HepG2 (cell line): ENCODE data around the gene C11orf65. TPM values are rescaled to one million over a fixed set of nuclear protein-coding genes. Genes with fewer than 3 reads are reported as not detected.

Experiments
- ATAC-seq: fragments of 200-7000 bp; cut with Tn5 transposase; 3 replicates; pipeline ENCODE4 v1.9.1; 2020; ENCODE audit warnings: mild to moderate bottlenecking, moderate library complexity
- BruUV-seq: library from RNA; stranded (reverse); fragments of 400-500 nt; replicated peaks from 2 replicates; lab custom pipeline; 2021; lab: Mats Ljungman, UMichigan
- CTCF ChIA-PET: fragments of 300-600 bp; formaldehyde crosslinking; extraction: SDS; loops from one replicate; lab custom pipeline; 2021; ENCODE audit warnings: low total read pairs, inconsistent platforms, low intra/inter-chr PET ratio; lab: Yijun Ruan, JAX
- POLR2A ChIA-PET: fragments of 350-600 bp; sonication (Branson Sonifier 250); formaldehyde crosslinking; loops from one replicate; lab custom pipeline; 2020; ENCODE audit warnings: antibody characterized with exemption, inconsistent platforms; lab: Yijun Ruan, JAX
- DNase-seq: peaks from one replicate; pipeline ENCODE4 v3.0.0-alpha.2; 2015; ENCODE audit warnings: low spot score
- FAIRE-seq: peaks from 3 replicates; lab custom pipeline; 2011; peaks lifted over from hg19 to GRCh38; lab: Jason Lieb, UNC
- H2AFZ ChIP-seq: one replicate; pipeline ENCODE4 v1.6.1; 2011; ENCODE audit warnings: low read length, inconsistent platforms
- H3K27ac ChIP-seq: fragments of 300-600 bp; 3 replicates; pipeline ENCODE4 v1.8.0; 2011; ENCODE audit warnings: mixed run types, mild to moderate bottlenecking, mixed read lengths, low read length, inconsistent platforms; ENCODE audit not compliant: insufficient read depth; ENCODE audit errors: extremely low read length
- H3K27me3 ChIP-seq, 2 experiments: fragments of 200-600 bp in 1 of 2; 2 replicates in 1 of 2; 3 replicates in 1 of 2; pipeline versions ENCODE4 v1.6.0 to v1.8.0; 2011; ENCODE audit warnings: low read length in 2 of 2, mild to moderate bottlenecking in 2 of 2, moderate library complexity in 2 of 2, inconsistent platforms in 1 of 2; ENCODE audit not compliant: insufficient read depth in 2 of 2, control insufficient read depth in 1 of 2
- H3K36me3 ChIP-seq, 2 experiments: fragments of 200-600 bp in 1 of 2; replicated peaks in 1 of 2; 2 replicates in 1 of 2; 3 replicates in 1 of 2; pipeline versions ENCODE4 v1.5.1 to v1.8.0; 2011; ENCODE audit warnings: low read length in 2 of 2, inconsistent platforms in 1 of 2; ENCODE audit not compliant: insufficient read depth in 2 of 2, control insufficient read depth in 1 of 2
- H3K4me1 ChIP-seq: 2 replicates; pipeline ENCODE4 v1.5.1; 2012; ENCODE audit warnings: low read length, inconsistent platforms; ENCODE audit not compliant: insufficient read depth
- H3K4me2 ChIP-seq: 2 replicates; pipeline ENCODE4 v1.6.0; 2011; ENCODE audit warnings: low read depth, low read length, inconsistent platforms
- H3K4me3 ChIP-seq, 3 experiments: fragments of 200-600 bp in 1 of 3; sonication (generic), shearing (Covaris generic) in 1 of 3; replicated peaks in 1 of 3; 2 replicates each; pipeline ENCODE4 v1.5.1; 2011 to 2016; ENCODE audit warnings: low read length in 3 of 3, inconsistent platforms in 2 of 3, low read depth in 2 of 3, mild to moderate bottlenecking in 2 of 3, control low read depth in 1 of 3, mixed read lengths in 1 of 3; ENCODE audit not compliant: insufficient read depth in 1 of 3
- H3K79me2 ChIP-seq: one replicate; pipeline ENCODE4 v1.6.1; 2011; ENCODE audit warnings: low read length, inconsistent platforms; ENCODE audit not compliant: insufficient read depth
- H3K9ac ChIP-seq: 2 replicates; pipeline ENCODE4 v1.6.0; 2011; ENCODE audit warnings: mild to moderate bottlenecking, low read depth, low read length, inconsistent platforms; ENCODE audit not compliant: insufficient read depth
- H3K9me3 ChIP-seq: 2 replicates; pipeline ENCODE4 v1.5.1; 2012; ENCODE audit warnings: mild to moderate bottlenecking, low read length
- H4K20me1 ChIP-seq: 2 replicates; pipeline ENCODE4 v1.6.0; 2011; ENCODE audit warnings: inconsistent platforms, mild to moderate bottlenecking, low read length, moderate library complexity; ENCODE audit not compliant: insufficient read depth
- DR1 ChIP-seq: sonication (generic); formaldehyde crosslinking; IDR thresholded peaks from 2 replicates; pipeline ENCODE4 v1.8.0; 2021; ENCODE audit warnings: mild to moderate bottlenecking, missing genetic modification reagents, inconsistent platforms
- KLF16 ChIP-seq, 2 experiments: sonication (generic) in 1 of 2; formaldehyde crosslinking in 1 of 2; IDR thresholded peaks; 2 replicates each; pipeline versions ENCODE4 v1.6.1 to v1.8.0; 2016 to 2023; ENCODE audit warnings: missing genetic modification reagents in 2 of 2, missing compliant biosample characterization in 1 of 2
- NFIC ChIP-seq: IDR thresholded peaks from 2 replicates; pipeline ENCODE4 v1.6.1; 2012; ENCODE audit warnings: mild to moderate bottlenecking, low read length, inconsistent platforms
- NFYB ChIP-seq: sonication (generic); formaldehyde crosslinking; IDR thresholded peaks from 2 replicates; pipeline ENCODE4 v1.4.0; 2020; ENCODE audit warnings: missing genetic modification reagents
- RFXANK ChIP-seq: IDR thresholded peaks from 2 replicates; pipeline ENCODE4 v1.6.1; 2016
- RFXAP ChIP-seq: sonication (generic); formaldehyde crosslinking; IDR thresholded peaks from 2 replicates; pipeline ENCODE4 v1.4.0; 2020; ENCODE audit warnings: missing genetic modification reagents, borderline replicate concordance
- SIX1 ChIP-seq: sonication (generic); formaldehyde crosslinking; IDR thresholded peaks from 2 replicates; pipeline ENCODE4 v1.4.0; 2020; ENCODE audit warnings: missing genetic modification reagents, borderline replicate concordance
- ZFP82 ChIP-seq: sonication (generic); formaldehyde crosslinking; IDR thresholded peaks from 2 replicates; pipeline ENCODE4 v1.5.1; 2020; ENCODE audit warnings: mild to moderate bottlenecking, missing genetic modification reagents, borderline replicate concordance
- ZNF549 ChIP-seq: sonication (generic); formaldehyde crosslinking; IDR thresholded peaks from 2 replicates; pipeline ENCODE4 v1.5.0; 2020; ENCODE audit warnings: missing genetic modification reagents
- ZNF839 ChIP-seq: sonication (generic); formaldehyde crosslinking; IDR thresholded peaks from 2 replicates; pipeline ENCODE4 v1.4.0; 2020; ENCODE audit warnings: missing genetic modification reagents, mild to moderate bottlenecking, borderline replicate concordance
- ZSCAN22 ChIP-seq: sonication (generic); formaldehyde crosslinking; IDR thresholded peaks from 2 replicates; pipeline ENCODE4 v1.4.0; 2020; ENCODE audit warnings: mild to moderate bottlenecking, missing genetic modification reagents
- WGBS: methylation state at CpG from one replicate; pipeline ENCODE4 v1.1.6; 2017; ENCODE audit warnings: low lambda C conversion rate; 5-methylcytosine and 5-hydroxymethylcytosine counted together
- in situ Hi-C: cut with HindIII; loops from 2 replicates; pipeline ENCODE4 v1.10.0; 2017; ENCODE audit warnings: low pct_unique_long_range_greater_than_20kb; ENCODE audit not compliant: extremely low pct_ligation_motif_present
- intact Hi-C: fragments of 100-400 bp; cut with micrococcal nuclease; formaldehyde crosslinking; loops from one replicate; pipeline ENCODE4 v1.10.0; 2022; ENCODE audit not compliant: unreplicated experiment
- polyA plus RNA-seq, 8 experiments: library from polyadenylated mRNA; depleted of rRNA in 3 of 8; stranded (reverse) in 7 of 8; unstranded in 1 of 8; fragments of >200 nt; fragmentation: Illumina TruSeq in 4 of 8; extraction: Trizol in 4 of 8; gene quantifications; 2 replicates each; pipeline versions ENCODE4 v1.2.1 to v1.2.3, GENCODE V29; 2011 to 2016; ENCODE audit warnings: low read depth in 4 of 8, missing spikeins in 1 of 8, mixed read lengths in 1 of 8; ENCODE audit not compliant: insufficient read depth in 1 of 8
- total RNA-seq, 5 experiments: library from RNA; depleted of rRNA; stranded (reverse); fragments of >200 nt; fragmentation: Illumina TruSeq; extraction: Trizol; gene quantifications; 2 replicates each; pipeline ENCODE4 v1.2.3, GENCODE V29; 2016; ENCODE audit warnings: low read depth in 1 of 5
- TF ChIP-seq, protein P1 (sequence below): IDR thresholded peaks from 2 replicates; pipeline ENCODE4 v1.6.1; 2016; ENCODE audit warnings: missing compliant biosample characterization, missing genetic modification reagents, borderline replicate concordance
- TF ChIP-seq, protein P2 (sequence below): sonication (generic); formaldehyde crosslinking; IDR thresholded peaks from 2 replicates; pipeline ENCODE4 v1.5.0; 2020; ENCODE audit warnings: missing genetic modification reagents
- TF ChIP-seq, protein P3 (sequence below): sonication (generic); formaldehyde crosslinking; conservative IDR thresholded peaks from 2 replicates; pipeline ENCODE4 v1.5.0; 2020; ENCODE audit warnings: missing genetic modification reagents
- TF ChIP-seq, protein P4 (sequence below): sonication (generic); formaldehyde crosslinking; conservative IDR thresholded peaks from 2 replicates; pipeline ENCODE4 v1.4.0; 2020; ENCODE audit warnings: missing genetic modification reagents

Gene C11orf65
- total and polyA plus RNA-seq, 2 of the 13 experiments (the other 11 are each of a cell fraction or from before 2014, with no cell fraction given) = 0.38 to 0.42 TPM

DNA sequence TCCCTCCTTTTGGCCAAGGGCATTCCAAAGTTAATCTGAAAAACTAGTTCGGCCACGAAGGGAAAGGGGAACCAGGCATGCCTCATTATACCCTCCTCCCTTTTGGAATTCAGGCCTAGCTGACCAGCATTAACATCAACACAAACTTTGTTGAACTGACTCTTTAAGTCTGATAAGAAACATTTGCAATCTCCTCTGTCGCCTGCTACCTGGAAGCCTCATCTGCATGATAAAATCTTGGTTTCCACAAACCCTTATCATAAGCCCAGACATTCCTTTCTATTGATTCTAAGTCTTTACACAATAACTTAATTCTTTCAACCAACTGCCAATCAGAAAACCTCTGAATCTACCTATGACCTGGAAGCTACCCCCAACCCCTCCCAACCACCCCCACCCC, 19.5 kb upstream of the C11orf65 start:
- CTCF ChIA-PET = no interaction called here
- POLR2A ChIA-PET = no interaction called here
- Histone ChIP-seq H3K27ac (no peak overlapping the region), H3K9ac (no peak overlapping the region), H2AFZ (no peak overlapping the region), H4K20me1 (no peaks in the 10 kb centered on the region; the same call in 1 of the 2 replicates), H3K4me2 (no peak overlapping the region), H3K4me3 (no peak overlapping the region), H3K36me3 (peaks cover 5 to 26% of the 10 kb centered on the region in 2 experiments; a peak in 3 of 5 replicates), H3K4me1 (no peaks in the 10 kb centered on the region), H3K27me3 (no peaks in the 10 kb centered on the region), H3K79me2 (no peaks in the 10 kb centered on the region), H3K9me3 (no peaks in the 10 kb centered on the region)
- FAIRE-seq = no peak
- ATAC-seq = no peak
- WGBS = 85% methylated on average over 3 of the region's 3 CpGs
- intact Hi-C loops = no loop called here
- no TSS peak for BruUV-seq
- no peak for TF ChIP-seq SIX1 (CRISPR knock-in tag)
- in situ Hi-C loops = no loop called here
- no peak for DNase-seq

DNA sequence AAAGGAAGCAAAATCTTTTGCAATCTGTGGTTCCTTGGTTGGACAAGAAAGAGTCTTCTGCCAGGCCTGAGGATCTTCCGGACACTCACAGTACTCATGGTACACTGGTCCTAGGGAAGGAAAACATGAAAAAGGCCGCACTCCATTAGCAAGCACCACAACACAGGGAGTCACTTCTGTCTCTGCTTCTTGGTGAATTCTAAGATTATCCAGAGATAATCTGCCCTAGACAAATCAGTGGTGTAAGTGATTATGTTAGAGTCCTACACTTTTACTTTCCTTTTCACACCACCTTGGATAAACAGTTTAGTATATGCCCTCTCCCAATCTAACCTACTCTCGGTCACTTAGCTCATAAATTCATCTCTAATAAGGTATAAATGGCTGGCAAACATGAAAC, 19.0 kb upstream of the C11orf65 start:
- no peak overlapping the region for H3K4me2 ChIP-seq
- no peak overlapping the region for H3K4me3 ChIP-seq
- TF ChIP-seq, protein P1, sequence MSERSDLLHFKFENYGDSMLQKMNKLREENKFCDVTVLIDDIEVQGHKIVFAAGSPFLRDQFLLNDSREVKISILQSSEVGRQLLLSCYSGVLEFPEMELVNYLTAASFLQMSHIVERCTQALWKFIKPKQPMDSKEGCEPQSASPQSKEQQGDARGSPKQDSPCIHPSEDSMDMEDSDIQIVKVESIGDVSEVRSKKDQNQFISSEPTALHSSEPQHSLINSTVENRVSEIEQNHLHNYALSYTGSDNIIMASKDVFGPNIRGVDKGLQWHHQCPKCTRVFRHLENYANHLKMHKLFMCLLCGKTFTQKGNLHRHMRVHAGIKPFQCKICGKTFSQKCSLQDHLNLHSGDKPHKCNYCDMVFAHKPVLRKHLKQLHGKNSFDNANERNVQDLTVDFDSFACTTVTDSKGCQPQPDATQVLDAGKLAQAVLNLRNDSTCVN (CRISPR knock-in tag) = no peak
- TF ChIP-seq KLF16 (CRISPR knock-in tag; IDR thresholded peaks at IDR 0.05) = no peak
- no peak for TF ChIP-seq DR1 (CRISPR knock-in tag)
- no peak for TF ChIP-seq ZNF549 (CRISPR knock-in tag)
- TF ChIP-seq RFXANK = no peak
- TF ChIP-seq, protein P2, sequence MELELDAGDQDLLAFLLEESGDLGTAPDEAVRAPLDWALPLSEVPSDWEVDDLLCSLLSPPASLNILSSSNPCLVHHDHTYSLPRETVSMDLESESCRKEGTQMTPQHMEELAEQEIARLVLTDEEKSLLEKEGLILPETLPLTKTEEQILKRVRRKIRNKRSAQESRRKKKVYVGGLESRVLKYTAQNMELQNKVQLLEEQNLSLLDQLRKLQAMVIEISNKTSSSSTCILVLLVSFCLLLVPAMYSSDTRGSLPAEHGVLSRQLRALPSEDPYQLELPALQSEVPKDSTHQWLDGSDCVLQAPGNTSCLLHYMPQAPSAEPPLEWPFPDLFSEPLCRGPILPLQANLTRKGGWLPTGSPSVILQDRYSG (CRISPR knock-in tag) = no peak
- TF ChIP-seq NFYB = no peak
- TF ChIP-seq, protein P3, sequence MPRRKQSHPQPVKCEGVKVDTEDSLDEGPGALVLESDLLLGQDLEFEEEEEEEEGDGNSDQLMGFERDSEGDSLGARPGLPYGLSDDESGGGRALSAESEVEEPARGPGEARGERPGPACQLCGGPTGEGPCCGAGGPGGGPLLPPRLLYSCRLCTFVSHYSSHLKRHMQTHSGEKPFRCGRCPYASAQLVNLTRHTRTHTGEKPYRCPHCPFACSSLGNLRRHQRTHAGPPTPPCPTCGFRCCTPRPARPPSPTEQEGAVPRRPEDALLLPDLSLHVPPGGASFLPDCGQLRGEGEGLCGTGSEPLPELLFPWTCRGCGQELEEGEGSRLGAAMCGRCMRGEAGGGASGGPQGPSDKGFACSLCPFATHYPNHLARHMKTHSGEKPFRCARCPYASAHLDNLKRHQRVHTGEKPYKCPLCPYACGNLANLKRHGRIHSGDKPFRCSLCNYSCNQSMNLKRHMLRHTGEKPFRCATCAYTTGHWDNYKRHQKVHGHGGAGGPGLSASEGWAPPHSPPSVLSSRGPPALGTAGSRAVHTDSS (CRISPR knock-in tag) = no peak
- TF ChIP-seq ZFP82 (CRISPR knock-in tag) = no peak
- TF ChIP-seq ZSCAN22 = no peak
- no peak for TF ChIP-seq RFXAP (CRISPR knock-in tag)
- no peak for TF ChIP-seq NFIC
- TF ChIP-seq ZNF839 (CRISPR knock-in tag) = no peak
- TF ChIP-seq, protein P4, sequence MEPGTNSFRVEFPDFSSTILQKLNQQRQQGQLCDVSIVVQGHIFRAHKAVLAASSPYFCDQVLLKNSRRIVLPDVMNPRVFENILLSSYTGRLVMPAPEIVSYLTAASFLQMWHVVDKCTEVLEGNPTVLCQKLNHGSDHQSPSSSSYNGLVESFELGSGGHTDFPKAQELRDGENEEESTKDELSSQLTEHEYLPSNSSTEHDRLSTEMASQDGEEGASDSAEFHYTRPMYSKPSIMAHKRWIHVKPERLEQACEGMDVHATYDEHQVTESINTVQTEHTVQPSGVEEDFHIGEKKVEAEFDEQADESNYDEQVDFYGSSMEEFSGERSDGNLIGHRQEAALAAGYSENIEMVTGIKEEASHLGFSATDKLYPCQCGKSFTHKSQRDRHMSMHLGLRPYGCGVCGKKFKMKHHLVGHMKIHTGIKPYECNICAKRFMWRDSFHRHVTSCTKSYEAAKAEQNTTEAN = no peak

More for the DNA sequence above, 19.0 kb upstream of the C11orf65 start:
- ATAC-seq = no peak
- Histone ChIP-seq H3K36me3 (peaks cover 5 to 26% of the 10 kb centered on the region in 2 experiments; a peak in 3 of 5 replicates), H2AFZ (no peak overlapping the region), H3K9me3 (no peaks in the 10 kb centered on the region), H3K27ac (no peak overlapping the region), H3K4me1 (no peaks in the 10 kb centered on the region), H3K27me3 (no peaks in the 10 kb centered on the region), H3K79me2 (no peaks in the 10 kb centered on the region), H3K9ac (no peak overlapping the region), H4K20me1 (no peaks in the 10 kb centered on the region; the same call in 1 of the 2 replicates)
- POLR2A ChIA-PET = no interaction called here
- 97% methylated on average over 3 of the region's 3 CpGs for WGBS
- intact Hi-C loops (no loop called here), in situ Hi-C loops (no loop called here)
- CTCF ChIA-PET = no interaction called here
- no peak for FAIRE-seq
- no TSS peak for BruUV-seq
- no peak for DNase-seq
